PFSK-1 (cell line): Measurements from ENCODE around the gene TACC3.

Experiments used
- FOXP2 ChIP-seq: optimal IDR thresholded peaks from 2 replicates; pipeline ENCODE3; 2011; ENCODE audit warnings: borderline replicate concordance, control low read depth, inconsistent platforms; ENCODE audit not compliant: insufficient read depth; ENCODE audit errors: extremely low read length, extremely low read depth
- POLR2AphosphoS5 ChIP-seq: IDR thresholded peaks from 2 replicates; pipeline ENCODE4 v1.6.1; 2012; ENCODE audit warnings: low read depth, mild to moderate bottlenecking, control low read depth, low read length, moderate library complexity
- REST ChIP-seq, 2 experiments: IDR thresholded peaks; 2 replicates each; pipeline versions ENCODE4 v1.6.1 to v1.8.0; 2011 to 2012; ENCODE audit warnings: low read depth in 2 of 2, low read length in 2 of 2, control low read depth in 1 of 2, inconsistent platforms in 1 of 2, mild to moderate bottlenecking in 1 of 2, moderate library complexity in 1 of 2; ENCODE audit not compliant: insufficient read depth in 1 of 2
- SIN3A ChIP-seq: IDR thresholded peaks from 2 replicates; pipeline ENCODE4 v1.6.1; 2012; ENCODE audit warnings: mild to moderate bottlenecking, low read length, moderate library complexity, borderline replicate concordance; ENCODE audit not compliant: insufficient read depth
- TAF1 ChIP-seq: IDR thresholded peaks from 2 replicates; pipeline ENCODE4 v1.6.1; 2012; ENCODE audit warnings: low read length, control low read depth, borderline replicate concordance; ENCODE audit not compliant: insufficient read depth

- no peak for TF ChIP-seq POLR2AphosphoS5
- TF ChIP-seq TAF1: no peak
- no peak for TF ChIP-seq SIN3A
- TF ChIP-seq REST (IDR thresholded peaks at IDR 0.05; ENCODE audit: insufficient read depth in 1 of 2, low read depth in 2 of 2, low read length in 2 of 2): no peak
- no peak for TF ChIP-seq FOXP2
Observed at GRCh38 chr4:1682860-1683259, 38.5 kb upstream of the TACC3 start.
